Endothelial cell of umbilical vein (primary cell): Measurements from ENCODE around the gene TNFSF10. TPM values are rescaled to one million over a fixed set of nuclear protein-coding genes. Genes with fewer than 3 reads are reported as not detected.

Experiments used
- BruUV-seq: library from RNA; stranded (reverse); fragments of 400-500 nt; replicated peaks from 2 replicates; lab custom pipeline; 2021; lab: Mats Ljungman, UMichigan
- CTCF ChIA-PET: fragments of 300-600, 350-600 bp; sonication (Branson Sonifier 250); formaldehyde crosslinking; loops from one replicate; lab custom pipeline; 2021; ENCODE audit warnings: antibody characterized with exemption, inconsistent platforms; lab: Charles Lee
- POLR2A ChIA-PET: fragments of 300-600, 350-600 bp; sonication (Branson Sonifier 250); formaldehyde crosslinking; loops from one replicate; lab custom pipeline; 2021; ENCODE audit warnings: antibody characterized with exemption, inconsistent platforms; lab: Charles Lee
- DNase-seq: peaks from one replicate; pipeline ENCODE4 v3.0.0-alpha.2; 2011; ENCODE audit warnings: low read depth, low spot score
- FAIRE-seq: peaks from 2 replicates; lab custom pipeline; 2011; peaks lifted over from hg19 to GRCh38; lab: Jason Lieb, UNC
- H2AFZ ChIP-seq: 2 replicates; pipeline ENCODE4 v1.6.0; 2012; ENCODE audit warnings: low read depth, low read length, control low read depth, inconsistent platforms
- H3K27ac ChIP-seq: 2 replicates; pipeline ENCODE4 v1.5.1; 2011; ENCODE audit warnings: low read depth, mild to moderate bottlenecking, control low read depth, low read length, moderate library complexity; ENCODE audit not compliant: insufficient read depth
- H3K27me3 ChIP-seq, 2 experiments: 2 replicates each; pipeline versions ENCODE4 v1.6.0 to v1.6.1; 2011; ENCODE audit warnings: low read length in 2 of 2, mixed read lengths in 1 of 2; ENCODE audit not compliant: control insufficient read depth in 2 of 2, insufficient read depth in 2 of 2
- H3K36me3 ChIP-seq, 2 experiments: 2 replicates in 1 of 2; 3 replicates in 1 of 2; pipeline ENCODE4 v1.5.1; 2011; ENCODE audit warnings: low read length in 2 of 2, mild to moderate bottlenecking in 1 of 2, moderate library complexity in 1 of 2; ENCODE audit not compliant: control insufficient read depth in 2 of 2, insufficient read depth in 2 of 2; ENCODE audit errors: extremely low read depth in 1 of 2
- H3K4me1 ChIP-seq: 3 replicates; pipeline ENCODE4 v1.5.1; 2011; ENCODE audit warnings: mild to moderate bottlenecking, low read length; ENCODE audit not compliant: control insufficient read depth, insufficient read depth; ENCODE audit errors: extremely low read depth
- H3K4me2 ChIP-seq: 2 replicates; pipeline ENCODE4 v1.6.1; 2011; ENCODE audit warnings: low read length, control low read depth, mixed read lengths; ENCODE audit not compliant: insufficient read depth
- H3K4me3 ChIP-seq, 3 experiments: fragments of 200-600 bp in 1 of 3; sonication (generic), shearing (Covaris generic) in 1 of 3; replicated peaks in 1 of 3; 2 replicates each; pipeline ENCODE4 v1.5.1; 2011 to 2016; ENCODE audit warnings: control low read depth in 3 of 3, low read length in 3 of 3, mild to moderate bottlenecking in 2 of 3, inconsistent platforms in 1 of 3, low read depth in 1 of 3, moderate library complexity in 1 of 3; ENCODE audit not compliant: insufficient read depth in 1 of 3
- H3K79me2 ChIP-seq: 2 replicates; pipeline ENCODE4 v1.6.0; 2012; ENCODE audit warnings: low read length, inconsistent platforms; ENCODE audit not compliant: control insufficient read depth, insufficient read depth
- H3K9ac ChIP-seq: replicated peaks from 2 replicates; pipeline ENCODE3; 2011; ENCODE audit warnings: low read length, control low read depth; ENCODE audit not compliant: insufficient read depth; ENCODE audit errors: extremely low read depth
- H3K9me1 ChIP-seq: replicated peaks from 3 replicates; pipeline ENCODE4 v1.6.0; 2011; ENCODE audit warnings: mild to moderate bottlenecking, low read length; ENCODE audit not compliant: control insufficient read depth, insufficient read depth; ENCODE audit errors: extremely low read depth
- H3K9me3 ChIP-seq: replicated peaks from 2 replicates; pipeline ENCODE4 v1.5.1; 2012; ENCODE audit warnings: low read length, inconsistent platforms; ENCODE audit not compliant: control insufficient read depth, insufficient read depth
- H4K20me1 ChIP-seq: replicated peaks from 2 replicates; pipeline ENCODE3; 2011; ENCODE audit warnings: mild to moderate bottlenecking, low read length; ENCODE audit not compliant: control insufficient read depth, insufficient read depth; ENCODE audit errors: extremely low read depth
- EZH2 ChIP-seq: IDR thresholded peaks from 2 replicates; pipeline ENCODE4 v1.6.1; 2012; ENCODE audit warnings: borderline replicate concordance, low read depth, mild to moderate bottlenecking, moderate library complexity, low read length, inconsistent platforms; ENCODE audit not compliant: severe bottlenecking
- GATA2 ChIP-seq: IDR thresholded peaks from 2 replicates; pipeline ENCODE4 v1.7.0; 2011; ENCODE audit warnings: low read depth, mild to moderate bottlenecking, moderate library complexity, mixed read lengths, low read length; ENCODE audit not compliant: insufficient read length, insufficient read depth
- JUN ChIP-seq: IDR thresholded peaks from 2 replicates; pipeline ENCODE4 v1.6.1; 2011; ENCODE audit warnings: borderline replicate concordance, low read depth; ENCODE audit not compliant: insufficient read length, insufficient read depth
- dilution Hi-C: fragments of 300-500 bp; cut with MboI; formaldehyde crosslinking; loops from one replicate; pipeline ENCODE4 v1.15.0; 2019; ENCODE audit warnings: low sequenced_read_pairs; ENCODE audit not compliant: extremely low pct_ligation_motif_present
- intact Hi-C: fragments of 100-400 bp; cut with micrococcal nuclease; formaldehyde crosslinking; loops from one replicate; pipeline ENCODE4 v1.10.0; 2022
- polyA plus RNA-seq, 4 experiments: library from polyadenylated mRNA; depleted of rRNA in 3 of 4; stranded (reverse) in 3 of 4; unstranded in 1 of 4; fragments of >200 nt; gene quantifications; 2 replicates each; pipeline versions ENCODE4 v1.2.1 to v1.2.3, GENCODE V29; 2011 to 2012; ENCODE audit warnings: missing spikeins in 1 of 4
- total RNA-seq: library from RNA; stranded (reverse); gene quantifications from 2 replicates; pipeline ENCODE4 v1.2.3, GENCODE V29; 2021
- TF ChIP-seq, protein P1 (sequence below): IDR thresholded peaks from 2 replicates; pipeline ENCODE4 v1.6.1; 2011; ENCODE audit not compliant: insufficient read depth, insufficient read length

Gene TNFSF10
- total and polyA plus RNA-seq, 2 donors (not counting 3 experiments of a cell fraction or from before 2014, with no cell fraction given), result 31.2 to 55.0 TPM

DNA sequence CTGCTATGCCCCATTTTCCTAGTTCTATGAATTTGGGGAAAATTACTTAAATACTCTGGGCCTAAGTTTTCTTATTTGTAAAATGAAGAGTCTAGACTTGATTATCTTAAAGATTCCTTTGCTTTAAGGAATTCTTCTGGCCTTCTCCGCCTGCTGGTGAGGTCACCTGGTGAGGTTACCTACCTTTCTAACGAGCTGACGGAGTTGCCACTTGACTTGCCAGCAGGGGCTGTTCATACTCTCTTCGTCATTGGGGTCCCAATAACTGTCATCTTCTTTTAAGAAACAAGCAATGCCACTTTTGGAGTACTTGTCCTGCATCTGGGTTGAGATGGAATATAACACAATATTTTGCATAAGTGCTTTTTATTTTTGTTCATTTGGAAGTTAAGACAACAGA, 8.6 kb downstream of the TNFSF10 start:
- Histone ChIP-seq H3K27ac (no peak overlapping the region), H3K79me2 (no peaks in the 10 kb centered on the region), H3K36me3 (peaks cover 0 to 9% of the 10 kb centered on the region in 2 experiments), H3K27me3 (no peaks in the 10 kb centered on the region), H3K9ac (no peak overlapping the region), H3K4me3 (no peak overlapping the region), H3K9me1 (no peaks in the 10 kb centered on the region), H2AFZ (no peak overlapping the region), H4K20me1 (no peaks in the 10 kb centered on the region), H3K4me2 (no peak overlapping the region), H3K4me1 (peaks cover 27% of the 10 kb centered on the region), H3K9me3 (no peaks in the 10 kb centered on the region)
- no TSS peak for BruUV-seq
- intact Hi-C loops (no loop called here), dilution Hi-C loops (no loop called here)
- FAIRE-seq (no peak), DNase-seq (no peak)
- CTCF ChIA-PET, result interaction anchor here (1.2 to 1.5 kb wide), 3 partner anchors 81 to 158 kb away, joined by 3 to 5 read pairs (median 3); no protein-coding TSS in a partner anchor
- POLR2A ChIA-PET, result no interaction called here
- TF ChIP-seq JUN (no peak), GATA2 (no peak), EZH2 (no peak)
- TF ChIP-seq, protein P1, sequence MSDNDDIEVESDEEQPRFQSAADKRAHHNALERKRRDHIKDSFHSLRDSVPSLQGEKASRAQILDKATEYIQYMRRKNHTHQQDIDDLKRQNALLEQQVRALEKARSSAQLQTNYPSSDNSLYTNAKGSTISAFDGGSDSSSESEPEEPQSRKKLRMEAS, result no peak

- Histone ChIP-seq H3K9me3 (no peaks in the 10 kb centered on the region), H3K27me3 (no peaks in the 10 kb centered on the region), H4K20me1 (no peaks in the 10 kb centered on the region), H3K79me2 (no peaks in the 10 kb centered on the region), H3K4me3 (no peak overlapping the region), H3K9me1 (no peaks in the 10 kb centered on the region), H2AFZ (peak overlapping the region; percentile 38), H3K4me2 (no peak overlapping the region), H3K9ac (no peak overlapping the region), H3K36me3 (peaks cover 0 to 9% of the 10 kb centered on the region in 2 experiments), H3K27ac (peak overlapping the region; percentile 51), H3K4me1 (peaks cover 23% of the 10 kb centered on the region)
- dilution Hi-C loops (no loop called here), intact Hi-C loops (no loop called here)
- no TSS peak for BruUV-seq
- TF ChIP-seq EZH2 (no peak), JUN (peak; percentile 10)
- ChIA-PET CTCF (interaction anchor here (0.8 to 3.2 kb wide), 8 partner anchors 10 to 160 kb away, joined by 3 to 25 read pairs (median 5); partner anchors contain the start of gene TNFSF10), POLR2A (interaction anchor here (0.6 to 0.8 kb wide), 3 partner anchors 10 to 145 kb away, joined by 3 to 7 read pairs (median 3); partner anchors contain the start of gene TNFSF10)
- FAIRE-seq (no peak), DNase-seq (peak; percentile 80)
Measured at GRCh38 chr3:172513488-172513887, 9.7 kb downstream of the TNFSF10 start.
